Vagina (tissue), 2 donors: ENCODE results near the gene PTPRN2.

Experiments
- CTCF ChIP-seq, 3 experiments: fragments of 450-650 bp in 2 of 3; fragments of 200-600 bp in 1 of 3; sonication (generic) in 1 of 3; IDR thresholded peaks; one replicate each; pipeline ENCODE4 v1.5.1; 2017 to 2019; ENCODE audit warnings: antibody characterized with exemption in 3 of 3, mild to moderate bottlenecking in 2 of 3, moderate library complexity in 2 of 3
- POLR2A ChIP-seq, 2 donors: fragments of 450-650 bp; IDR thresholded peaks; one replicate each; pipeline ENCODE4 v1.6.1; 2017; ENCODE audit warnings: antibody characterized with exemption in 2 of 2, mild to moderate bottlenecking in 2 of 2, moderate library complexity in 2 of 2
- POLR2AphosphoS5 ChIP-seq, 2 donors: sonication (generic); formaldehyde crosslinking; IDR thresholded peaks; one replicate each; pipeline ENCODE4 v1.9.0; 2017; ENCODE audit warnings: antibody characterized with exemption in 2 of 2, mild to moderate bottlenecking in 2 of 2, low read depth in 1 of 2; ENCODE audit not compliant: insufficient read depth in 1 of 2

GRCh38 chr7:158278745-158279320, 308.8 kb downstream of the PTPRN2 start:
- TF ChIP-seq CTCF (IDR thresholded peaks at IDR 0.05) (no peak), POLR2A (IDR thresholded peaks at IDR 0.05) (no peak), POLR2AphosphoS5 (IDR thresholded peaks at IDR 0.05; ENCODE audit: insufficient read depth in 1 of 2, low read depth in 1 of 2) (no peak)
